Bronchial epithelial cell (primary cell): Measurements from ENCODE around the gene METTL6. TPM values are rescaled to one million over a fixed set of nuclear protein-coding genes. Genes with fewer than 3 reads are reported as not detected.
"Not testable (repeated sequence)": the region's sequence is repeated elsewhere in the genome, so short reads cannot be mapped to it uniquely, and the experiment has no call there.

Experiments
- DNase-seq: peaks from one replicate; pipeline ENCODE4 v3.0.0-alpha.2; 2010; ENCODE audit warnings: low read depth
- FAIRE-seq: peaks from 2 replicates; lab custom pipeline; 2011; peaks lifted over from hg19 to GRCh38; lab: Jason Lieb, UNC
- H3K27me3 ChIP-seq: 2 replicates; pipeline ENCODE4 v1.5.1; 2011; ENCODE audit warnings: low read length; ENCODE audit not compliant: control insufficient read depth, insufficient read depth
- H3K36me3 ChIP-seq: 2 replicates; pipeline ENCODE4 v1.5.1; 2011; ENCODE audit warnings: low read length; ENCODE audit not compliant: control insufficient read depth, insufficient read depth
- H3K4me3 ChIP-seq: 2 replicates; pipeline ENCODE4 v1.5.1; 2011; ENCODE audit warnings: mild to moderate bottlenecking, low read depth, low read length, control low read depth
- CTCF ChIP-seq: IDR thresholded peaks from 2 replicates; pipeline ENCODE4 v1.5.1; 2011; ENCODE audit warnings: mild to moderate bottlenecking, moderate library complexity, low read length, control low read depth, inconsistent platforms; ENCODE audit not compliant: insufficient read depth, severe bottlenecking
- total RNA-seq: library from RNA; depleted of rRNA; stranded (reverse); fragments of >200 nt; gene quantifications from 2 replicates; pipeline ENCODE4 v1.2.1, GENCODE V29; 2014

The METTL6 gene
- total RNA-seq, 1 donor from 2014 or later, result 41.3 TPM

- TF ChIP-seq CTCF, result no peak
- H3K4me3 ChIP-seq, result no peak overlapping the region
- no peak for DNase-seq
- H3K27me3 ChIP-seq, result no peaks in the 10 kb centered on the region
- FAIRE-seq, result no peak
- no peaks in the 10 kb centered on the region for H3K36me3 ChIP-seq
Measured at GRCh38 chr3:15458212-15458780, 31.0 kb upstream of the METTL6 start.

GRCh38 chr3:15456915-15457314 lies 29.6 kb upstream of the METTL6 start:
- not testable (repeated sequence) for DNase-seq, FAIRE-seq, H3K36me3 ChIP-seq, H3K27me3 ChIP-seq, H3K4me3 ChIP-seq

- FAIRE-seq (no peak), DNase-seq (no peak)
- Histone ChIP-seq H3K4me3 (no peak overlapping the region), H3K27me3 (no peaks in the 10 kb centered on the region), H3K36me3 (no peaks in the 10 kb centered on the region)
- no peak for TF ChIP-seq CTCF
Measured at GRCh38 chr3:15456321-15456720, 29.0 kb upstream of the METTL6 start.

- no peak overlapping the region for H3K4me3 ChIP-seq
- no peaks in the 10 kb centered on the region for H3K36me3 ChIP-seq
- no peaks in the 10 kb centered on the region for H3K27me3 ChIP-seq
- DNase-seq (no peak), FAIRE-seq (no peak)
- TF ChIP-seq CTCF, result no peak
Measured at GRCh38 chr3:15455756-15456155, 28.4 kb upstream of the METTL6 start.

- DNase-seq, result no peak
- Histone ChIP-seq H3K36me3 (no peaks in the 10 kb centered on the region), H3K27me3 (no peaks in the 10 kb centered on the region), H3K4me3 (no peak overlapping the region)
- TF ChIP-seq CTCF, result no peak
- no peak for FAIRE-seq
Measured at GRCh38 chr3:15454965-15455364, 27.6 kb upstream of the METTL6 start.

- no peak for TF ChIP-seq CTCF
- Histone ChIP-seq H3K27me3 (no peaks in the 10 kb centered on the region), H3K36me3 (no peaks in the 10 kb centered on the region), H3K4me3 (no peak overlapping the region)
- DNase-seq (no peak), FAIRE-seq (no peak)
Measured at GRCh38 chr3:15453991-15454625, 26.8 kb upstream of the METTL6 start.
